GM18505 (cell line): ENCODE measurements around the gene ABLIM2.

Source experiments
- ATAC-seq: cut with Tn5 transposase; IDR thresholded peaks from one replicate; pipeline ENCODE4 v1.9.1; 2021; ENCODE audit not compliant: unreplicated experiment
- POLR2A ChIP-seq: IDR thresholded peaks from 4 replicates; pipeline ENCODE4 v1.6.1; 2011; ENCODE audit warnings: borderline replicate concordance; ENCODE audit not compliant: insufficient read depth, insufficient read length; ENCODE audit errors: extremely low read depth

ABLIM2 gene

DNA sequence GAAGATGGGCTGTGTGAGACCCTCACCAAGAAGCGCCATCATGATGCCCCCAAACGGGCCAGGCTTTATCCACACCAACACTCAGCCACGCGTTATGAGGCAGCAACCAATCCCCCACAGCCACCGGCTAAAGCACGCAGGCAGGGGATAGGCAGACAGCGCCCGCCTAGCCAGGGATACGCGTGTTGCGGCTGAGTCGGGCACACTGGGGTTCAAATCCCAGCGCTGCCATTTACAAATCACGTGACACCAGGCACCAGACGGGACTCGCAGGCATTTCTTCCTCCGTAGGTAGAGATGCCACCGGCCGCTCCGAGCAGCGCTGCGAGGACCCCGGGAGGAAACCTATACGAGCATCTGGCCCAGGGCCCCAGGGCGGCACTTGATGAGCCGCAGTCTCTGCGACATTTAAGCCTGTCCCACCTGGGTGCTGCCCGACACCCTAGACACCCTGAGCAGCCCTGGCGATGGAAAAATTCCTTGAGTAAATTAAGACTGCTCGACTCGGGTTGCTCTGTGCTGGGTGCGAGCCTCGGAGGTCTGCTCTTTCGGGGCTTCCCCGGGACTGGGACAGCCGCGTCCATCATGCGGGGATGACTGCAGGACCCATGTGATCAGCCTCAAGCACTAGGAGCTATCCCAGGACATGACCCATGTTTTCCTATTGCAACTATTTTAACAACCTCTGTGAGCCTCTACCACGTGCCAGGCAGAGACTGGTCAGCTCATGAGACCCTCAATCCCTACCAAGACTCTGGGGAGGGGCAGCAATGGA lies 6.3 kb downstream of the ABLIM2 start:
- no peak for TF ChIP-seq POLR2A
- no peak for ATAC-seq

DNA sequence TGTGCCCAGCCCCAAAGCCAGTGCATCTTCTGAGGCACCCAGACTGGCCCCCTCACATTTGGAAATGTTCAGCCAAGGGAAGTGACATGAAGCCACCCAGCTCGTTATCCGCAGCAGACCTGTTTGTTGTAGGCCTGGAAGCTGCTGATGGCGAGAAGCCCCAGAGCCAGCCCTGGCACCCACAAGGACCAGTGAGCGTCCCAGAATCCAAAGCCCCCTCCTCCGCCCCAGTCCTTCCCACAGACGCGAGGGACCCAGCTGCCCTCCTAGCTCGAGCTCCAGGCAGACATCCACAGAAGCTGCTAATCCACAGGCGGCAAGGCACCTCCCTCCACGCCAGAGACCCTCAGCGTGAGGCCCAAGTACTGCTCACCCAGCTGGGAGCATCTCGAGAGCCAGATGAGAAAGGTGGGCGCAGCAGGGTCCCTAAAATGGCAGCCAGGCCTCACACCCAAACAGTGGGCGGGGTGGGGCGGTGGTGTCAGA lies 7.4 kb downstream of the ABLIM2 start:
- ATAC-seq: no peak

DNA sequence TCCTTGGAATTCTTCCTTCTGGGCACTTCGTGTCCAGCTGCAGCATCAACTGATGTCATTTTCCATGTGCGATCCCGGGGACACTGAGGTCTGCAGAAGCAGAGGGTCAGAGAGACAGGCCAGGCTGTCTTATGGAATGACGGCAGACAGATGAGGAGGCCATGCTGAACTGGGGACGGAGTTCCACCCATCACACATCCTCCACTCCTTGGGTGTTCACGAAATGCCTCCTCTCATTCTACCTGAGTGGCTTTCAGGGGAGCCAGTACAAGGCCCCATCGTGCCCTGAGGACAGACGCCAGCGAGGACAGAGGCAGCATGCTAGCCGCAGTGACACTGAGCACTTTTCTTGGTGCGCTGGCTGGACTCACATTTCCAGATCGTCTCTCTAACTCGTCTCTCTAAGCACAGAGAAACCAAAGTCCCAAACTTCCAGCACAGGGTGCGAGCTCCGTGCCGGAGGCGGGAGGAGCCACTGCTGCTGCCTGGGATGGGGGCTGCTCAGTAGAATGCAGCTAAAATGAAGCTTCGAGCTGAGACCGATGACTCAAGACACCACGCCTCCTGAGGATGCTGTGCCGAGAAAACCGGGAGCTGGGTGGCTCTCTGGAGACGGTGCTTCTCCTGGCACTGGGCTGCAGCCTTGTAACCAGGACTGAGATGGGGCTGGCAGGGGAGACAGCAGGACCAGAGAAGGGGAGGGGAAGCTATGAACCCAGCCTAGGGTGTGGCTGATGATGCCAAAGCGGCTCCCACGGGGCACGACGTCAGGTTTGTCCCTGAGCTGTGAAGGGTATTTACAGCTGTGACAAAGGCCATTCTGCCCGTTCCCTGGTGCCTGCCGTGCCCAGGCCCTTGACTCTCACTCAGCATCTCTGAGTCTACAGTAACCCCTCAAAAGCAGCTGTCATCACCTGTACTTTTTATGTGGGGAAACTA lies 8.2 kb downstream of the ABLIM2 start:
- no peak for TF ChIP-seq POLR2A

More for the DNA sequence above, 7.4 kb downstream of the ABLIM2 start:
- no peak for TF ChIP-seq POLR2A

DNA sequence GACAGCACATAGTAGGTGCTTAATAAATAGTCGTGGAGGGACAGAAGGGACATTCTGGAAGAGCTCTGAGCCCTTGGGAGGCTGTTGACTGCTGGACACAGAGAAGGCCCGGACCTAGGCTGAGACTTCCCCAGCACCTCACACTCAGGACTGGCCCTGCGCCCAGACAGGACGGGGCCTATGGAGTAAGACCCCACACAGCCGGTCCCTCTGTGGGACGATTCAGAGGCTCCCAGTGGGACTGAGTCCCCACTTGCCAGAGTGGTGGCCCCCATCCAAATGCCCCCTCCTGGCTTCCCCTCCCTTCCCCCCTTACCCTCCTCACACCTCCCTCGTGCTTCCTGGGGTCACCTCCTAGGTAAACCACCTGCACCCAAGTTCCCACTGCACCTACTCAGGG lies 8.9 kb downstream of the ABLIM2 start:
- ATAC-seq: no peak
- TF ChIP-seq POLR2A: no peak

More for the DNA sequence above, 8.2 kb downstream of the ABLIM2 start:
- no peak for ATAC-seq

DNA sequence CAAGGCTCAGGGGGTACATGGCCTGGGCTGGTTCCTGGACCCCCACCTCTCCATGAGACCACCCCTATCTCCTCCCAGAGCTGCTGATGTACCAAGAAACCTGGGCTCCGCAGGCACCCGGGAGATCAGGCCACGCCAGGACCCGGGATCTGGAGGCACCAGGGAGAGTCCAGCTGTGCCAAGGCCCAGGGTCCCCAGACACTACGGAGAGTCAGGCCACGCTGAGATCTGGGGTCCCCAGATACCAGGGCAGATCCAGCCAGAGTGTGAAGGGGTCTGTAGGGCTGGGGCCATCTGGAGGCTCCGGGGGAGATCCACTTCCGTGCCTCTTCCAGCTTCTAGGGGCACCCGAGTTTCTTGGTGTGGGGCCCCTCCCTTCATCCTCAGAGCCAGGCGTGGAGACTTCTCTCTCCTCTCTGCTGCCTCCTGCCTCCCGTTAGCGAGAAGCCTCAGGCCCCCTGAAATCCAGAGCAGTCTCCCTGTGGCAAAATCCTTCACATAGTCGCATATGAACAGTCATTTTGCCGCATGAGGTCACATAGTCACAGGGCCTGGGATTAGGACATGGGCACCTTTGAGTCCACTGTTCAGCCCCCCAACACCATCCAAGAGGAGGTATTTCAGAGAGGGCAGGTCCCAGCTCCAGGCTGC lies 9.7 kb downstream of the ABLIM2 start:
- no peak for ATAC-seq
- TF ChIP-seq POLR2A: no peak

DNA sequence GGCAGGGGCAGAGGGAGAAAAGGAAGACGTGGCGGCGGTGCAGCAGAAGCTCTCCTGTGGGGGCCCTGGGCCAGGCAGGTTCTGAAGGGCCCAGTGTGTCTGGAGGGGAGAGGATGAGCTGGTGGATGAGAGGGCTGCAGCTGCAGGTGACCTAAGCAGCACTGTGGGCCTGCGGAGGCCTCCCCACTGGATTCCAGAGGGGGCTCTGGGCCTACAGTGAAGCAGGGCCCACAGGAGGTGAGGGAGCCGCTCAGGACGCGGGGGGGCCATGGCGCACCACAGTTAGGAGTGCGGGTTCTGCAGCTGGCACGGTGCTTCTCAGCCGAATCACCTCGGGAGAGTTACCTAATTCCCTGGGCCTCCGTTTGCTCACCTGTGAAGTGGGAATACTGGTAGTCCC lies 10.5 kb downstream of the ABLIM2 start:
- no peak for ATAC-seq
- no peak for TF ChIP-seq POLR2A

DNA sequence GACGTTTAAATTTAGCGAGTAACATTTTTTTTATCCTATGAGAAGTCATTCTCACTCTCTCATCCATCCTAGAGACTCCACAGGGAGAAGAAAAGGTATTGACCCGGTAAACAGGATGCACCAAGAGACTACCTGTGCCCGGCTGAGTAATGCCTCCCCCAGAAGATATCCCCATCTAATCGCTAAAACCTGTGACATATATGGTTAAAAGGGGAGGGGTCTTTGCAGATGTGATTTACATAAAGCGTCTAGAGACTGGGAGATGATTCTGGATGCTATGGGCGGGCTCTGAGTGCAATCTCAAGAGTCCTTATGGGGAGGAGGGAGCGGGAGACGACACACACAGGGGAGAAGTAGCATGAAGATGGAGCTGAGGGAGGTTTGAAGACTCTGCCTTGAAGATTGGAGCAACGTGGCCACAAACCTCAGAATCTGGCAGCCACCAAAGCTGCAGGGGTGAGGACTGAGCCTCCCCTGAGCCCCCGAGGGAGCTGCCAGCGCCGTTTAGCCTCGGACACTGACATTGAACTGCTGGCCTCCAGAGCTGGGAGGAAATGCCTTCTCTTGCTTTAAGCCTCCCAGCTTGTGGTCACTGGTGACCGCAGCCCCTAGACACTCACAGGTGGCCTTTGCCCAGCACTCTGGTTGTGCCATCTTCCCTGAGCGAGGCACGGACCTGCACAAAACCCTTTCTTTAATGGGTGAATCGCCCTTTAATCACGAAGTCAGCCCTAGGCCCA lies 11.2 kb downstream of the ABLIM2 start:
- ATAC-seq: no peak
- TF ChIP-seq POLR2A: no peak

DNA sequence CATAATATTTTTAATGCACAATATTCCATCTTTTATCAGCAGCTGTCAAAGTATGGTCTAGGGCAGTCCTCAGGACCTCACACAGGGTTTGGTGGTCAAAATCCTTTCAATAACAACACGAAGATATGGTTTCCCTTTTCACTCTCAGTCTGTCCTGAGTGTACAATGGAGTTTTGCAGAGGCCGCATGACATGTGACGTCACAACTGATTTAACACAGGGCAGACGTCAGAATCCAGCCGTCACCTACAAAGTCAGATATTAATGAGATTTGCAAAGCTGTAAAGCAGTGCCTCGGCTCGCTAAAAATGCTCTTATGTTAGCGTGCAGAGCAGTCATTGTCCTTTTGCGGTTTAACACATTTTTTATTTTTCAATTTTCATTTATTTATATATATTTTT lies 12.5 kb downstream of the ABLIM2 start:
- no peak for ATAC-seq
- TF ChIP-seq POLR2A: no peak

DNA sequence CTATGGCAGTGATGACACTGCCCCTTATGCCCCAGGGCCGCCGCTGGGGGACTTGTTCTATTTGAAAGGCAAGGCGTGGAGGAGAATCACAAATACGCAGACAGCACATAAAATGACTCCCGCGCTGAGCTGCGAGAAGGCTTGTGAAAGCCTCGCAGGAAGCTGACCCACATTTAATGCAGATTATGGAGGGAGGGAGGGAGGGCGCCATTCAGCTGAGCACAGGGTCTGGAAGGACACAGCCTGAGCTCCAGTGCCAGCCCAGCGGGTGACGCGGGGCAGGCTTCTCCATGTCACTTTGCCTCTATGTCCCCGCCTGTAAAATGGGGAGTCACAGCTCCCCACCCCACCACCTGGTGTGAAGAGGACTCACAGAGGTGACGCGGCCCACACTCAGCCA lies 14.3 kb downstream of the ABLIM2 start:
- no peak for TF ChIP-seq POLR2A

DNA sequence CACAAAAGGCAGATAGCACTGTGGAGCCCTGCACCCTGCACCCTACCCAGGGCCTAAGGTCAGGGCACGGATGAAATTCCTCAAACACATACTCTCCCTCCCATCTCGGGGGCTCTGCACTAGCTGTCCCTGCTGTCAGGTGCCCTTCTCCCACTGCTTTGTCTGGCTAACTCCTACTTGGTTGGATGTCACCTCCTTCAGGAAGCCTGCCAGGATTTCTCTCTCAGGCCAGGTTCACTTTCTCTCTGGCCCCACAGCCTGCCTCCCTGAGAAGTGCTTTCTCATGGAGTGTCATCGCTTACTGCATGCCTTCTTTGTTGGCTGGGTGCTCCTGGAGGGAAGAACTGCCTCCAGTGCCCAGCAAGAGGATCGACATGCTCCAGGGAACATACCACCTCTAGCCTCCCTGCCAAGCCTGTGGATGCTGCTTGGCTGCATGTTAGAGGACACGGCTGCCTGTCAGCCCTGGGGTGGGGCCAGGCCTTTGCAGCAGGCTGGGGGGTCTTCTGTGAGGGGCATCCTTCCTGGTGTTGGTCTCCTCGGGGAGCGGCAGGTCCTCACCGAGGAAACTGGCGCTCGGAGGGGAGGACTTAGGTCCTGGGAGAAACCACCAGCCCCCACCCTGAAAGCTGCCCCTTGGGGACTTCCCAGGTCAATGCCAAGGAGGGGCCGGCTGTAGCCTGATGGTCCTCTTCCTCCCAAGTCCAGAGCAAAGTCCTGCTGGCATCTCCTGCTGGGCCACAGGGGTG lies 15.0 kb downstream of the ABLIM2 start:
- no peak for TF ChIP-seq POLR2A
- ATAC-seq: no peak

More for the DNA sequence above, 14.3 kb downstream of the ABLIM2 start:
- ATAC-seq: no peak

DNA sequence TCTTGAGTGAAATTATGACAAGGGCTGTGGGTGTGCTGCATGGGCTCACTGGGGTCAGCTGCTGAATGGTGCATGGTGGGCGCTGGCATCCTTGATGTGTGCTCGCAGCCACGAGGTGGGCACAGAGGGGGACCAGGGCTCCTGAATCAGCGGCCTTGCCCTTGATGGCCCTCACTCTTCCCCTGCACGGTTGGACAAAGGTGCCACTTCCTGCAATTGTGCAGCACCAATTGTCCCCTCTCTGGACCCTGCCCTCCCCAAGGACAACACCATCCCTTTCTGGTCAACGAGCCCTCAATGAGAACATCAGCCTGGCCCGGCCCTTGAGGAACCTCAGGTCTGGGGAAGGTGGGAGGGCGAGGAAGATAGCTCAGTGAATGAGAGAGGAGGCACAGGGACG lies 16.1 kb downstream of the ABLIM2 start:
- no peak for TF ChIP-seq POLR2A

DNA sequence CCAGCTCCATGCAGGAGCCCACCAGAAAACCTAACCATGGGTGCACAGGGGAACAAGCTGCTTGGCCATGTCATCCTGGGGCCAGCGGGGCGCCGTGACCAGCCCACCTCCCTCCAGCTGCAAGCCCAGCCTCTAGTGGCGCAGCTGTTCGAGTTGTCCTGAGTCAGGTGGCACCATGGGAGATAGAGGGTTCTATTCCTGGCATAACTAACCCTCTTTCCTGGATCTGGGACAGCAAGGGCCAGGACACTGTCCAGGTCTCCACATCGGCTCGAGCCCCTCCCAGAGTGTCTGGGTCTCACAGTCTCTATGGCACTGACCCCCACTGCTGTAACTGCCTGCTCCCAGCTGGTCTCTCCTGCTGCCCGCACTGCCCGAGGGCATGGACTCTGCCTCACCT lies 16.7 kb downstream of the ABLIM2 start:
- TF ChIP-seq POLR2A: no peak
- ATAC-seq: no peak

More for the DNA sequence above, 16.1 kb downstream of the ABLIM2 start:
- no peak for ATAC-seq
